GM04504 (cell line): ENCODE measurements around the gene EPB41L4B.
"Not testable (repeated sequence)": the region's sequence is repeated elsewhere in the genome, so short reads cannot be mapped to it uniquely, and the experiment has no call there.

Source experiments
- DNase-seq: peaks from one replicate; pipeline ENCODE4 v3.0.0-alpha.2; 2012; ENCODE audit warnings: low read depth

Gene EPB41L4B

DNA sequence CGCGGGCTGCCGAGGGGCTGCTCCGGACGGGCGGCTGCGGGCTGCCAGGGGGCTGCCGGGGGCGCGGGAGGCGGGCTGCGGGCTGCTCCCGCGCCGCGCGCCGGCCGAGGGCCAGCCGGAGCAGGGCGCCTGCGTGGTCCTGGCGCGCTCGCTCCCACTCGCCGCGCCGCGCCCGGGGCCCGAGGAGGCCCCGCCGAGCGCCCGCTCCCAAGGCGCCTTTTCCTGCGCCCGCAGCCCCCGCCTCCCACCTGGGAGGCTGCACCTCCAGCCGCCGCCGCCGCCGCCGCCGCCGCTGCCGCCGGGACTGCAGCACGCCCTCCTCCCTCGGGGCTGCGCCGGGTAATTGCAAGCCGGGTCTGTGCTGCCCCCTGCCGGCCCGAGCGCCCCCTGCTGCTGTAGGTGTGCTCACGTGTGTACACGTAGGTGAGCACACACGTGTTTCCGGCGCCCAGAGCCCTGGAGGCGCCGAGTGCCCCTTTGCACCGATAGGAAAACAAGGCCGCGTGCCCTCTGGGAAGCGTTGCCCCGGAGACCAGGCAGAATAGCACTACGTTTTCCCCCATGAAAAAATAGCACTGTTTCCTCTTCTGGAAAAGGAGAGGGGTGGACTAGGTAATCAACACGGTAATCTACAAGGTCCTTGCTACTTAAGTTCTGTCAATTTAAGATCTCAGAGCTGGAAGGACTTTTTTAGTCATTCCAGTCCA is at the start of gene EPB41L4B:
TSS of gene EPB41L4B (minus strand) at position 318 of the 707 bp plus-strand sequence. CDS start 613 bp downstream, outside the sequence.
- DNase-seq = peak; percentile 35

DNA sequence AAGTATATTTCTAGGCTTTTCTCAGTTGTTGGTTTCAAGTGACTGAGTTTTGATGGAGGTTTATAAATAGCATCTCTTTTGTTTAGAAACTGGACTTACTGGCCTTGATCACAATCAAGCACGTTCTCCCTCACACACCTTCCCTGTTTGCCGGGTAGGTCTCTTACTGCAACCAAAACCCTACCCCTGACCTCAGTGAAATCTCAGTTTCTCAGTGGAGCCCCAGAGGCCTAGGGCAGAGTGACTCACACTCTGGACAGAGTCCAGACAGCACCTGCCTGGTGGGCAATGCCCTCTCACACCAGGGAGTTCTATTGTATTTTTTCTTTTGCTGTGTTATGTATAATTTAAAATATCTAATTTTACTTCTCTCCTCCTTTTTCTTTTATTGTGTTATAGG is 48.4 kb upstream of the EPB41L4B start:
- DNase-seq = no peak

DNA sequence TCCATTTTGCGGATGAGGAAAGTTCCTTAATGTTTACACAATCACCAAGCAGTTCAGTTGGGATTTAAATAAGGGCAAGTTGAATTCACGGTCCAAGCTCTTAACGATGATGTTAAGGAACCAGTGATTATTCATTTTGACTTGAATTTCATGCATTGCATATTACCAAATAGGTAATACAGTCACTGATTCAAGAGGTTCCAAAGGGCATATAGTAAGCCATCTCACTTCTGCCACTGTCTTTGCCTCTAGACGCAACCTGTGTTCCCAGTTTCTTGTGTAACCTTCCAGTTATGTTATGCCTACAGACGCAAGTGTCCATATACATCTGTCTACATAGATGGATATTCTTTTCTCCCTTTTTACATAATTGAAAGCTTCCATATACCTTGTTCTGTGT is 39.9 kb upstream of the EPB41L4B start:
- no peak for DNase-seq

DNA sequence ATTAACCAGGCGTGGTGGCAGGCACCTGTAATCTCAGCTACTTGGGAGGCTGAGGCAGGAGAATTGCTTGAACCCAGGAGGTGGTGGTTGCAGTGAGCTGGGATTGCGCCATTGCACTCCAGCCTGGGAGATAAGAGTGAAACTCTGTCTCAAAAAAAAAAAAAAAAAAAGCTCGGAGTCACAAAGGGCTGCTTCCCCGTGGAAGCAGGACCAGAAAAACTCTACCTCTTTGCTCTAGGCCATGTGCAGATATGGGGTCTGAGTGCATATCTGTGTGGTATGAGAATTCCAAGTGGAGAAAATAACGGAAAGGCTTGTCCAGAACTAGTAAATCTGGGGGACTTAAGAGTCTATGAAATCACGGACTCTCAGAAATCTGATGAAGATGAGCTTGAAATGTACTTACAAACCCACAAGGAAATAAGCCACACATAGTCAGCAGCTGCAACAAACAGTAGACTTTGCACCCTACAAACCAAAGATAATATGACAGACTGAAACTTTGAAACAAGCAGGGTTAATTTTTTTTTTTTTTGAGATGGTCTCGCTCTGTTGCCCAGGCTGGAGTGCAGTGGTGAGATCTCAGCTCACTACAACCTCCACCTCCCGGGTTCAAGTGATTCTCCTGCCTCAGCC is 38.2 kb upstream of the EPB41L4B start:
- DNase-seq = not testable (repeated sequence)

DNA sequence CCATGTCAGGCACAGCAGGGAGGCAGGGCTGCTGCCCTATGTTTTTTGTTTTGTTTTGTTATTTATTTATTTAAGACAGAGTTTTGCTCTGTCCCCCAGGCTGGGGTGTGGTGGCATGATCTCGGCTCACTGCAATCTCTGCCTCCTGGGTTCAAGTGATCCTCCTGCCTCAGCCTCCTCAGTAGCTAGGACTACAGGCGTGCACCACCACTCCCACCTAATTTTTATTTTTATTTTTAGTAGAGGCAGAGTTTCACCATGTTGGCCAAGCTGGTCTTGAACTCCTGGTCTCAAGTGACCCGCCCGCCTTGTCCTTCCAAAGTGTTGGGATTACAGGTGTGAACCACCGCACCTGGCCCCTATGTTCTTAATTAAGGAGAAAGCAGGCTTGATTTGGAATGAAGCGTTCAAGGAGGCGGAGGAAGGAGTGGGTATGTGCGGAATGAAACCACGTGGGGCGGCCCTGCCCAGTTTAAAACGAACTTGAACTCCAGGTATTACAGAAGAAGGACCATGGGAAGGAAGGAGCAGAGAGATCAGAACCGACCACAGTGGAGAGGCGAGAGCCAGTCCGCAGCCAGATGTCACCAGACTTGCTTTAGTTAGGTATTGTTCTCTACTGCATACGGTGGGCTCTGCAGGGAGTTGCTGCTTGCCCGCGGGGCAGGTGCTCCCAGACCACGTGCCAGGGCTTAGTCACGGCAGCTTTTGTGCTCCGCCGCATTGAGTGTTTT is 34.9 kb upstream of the EPB41L4B start:
- no peak for DNase-seq

DNA sequence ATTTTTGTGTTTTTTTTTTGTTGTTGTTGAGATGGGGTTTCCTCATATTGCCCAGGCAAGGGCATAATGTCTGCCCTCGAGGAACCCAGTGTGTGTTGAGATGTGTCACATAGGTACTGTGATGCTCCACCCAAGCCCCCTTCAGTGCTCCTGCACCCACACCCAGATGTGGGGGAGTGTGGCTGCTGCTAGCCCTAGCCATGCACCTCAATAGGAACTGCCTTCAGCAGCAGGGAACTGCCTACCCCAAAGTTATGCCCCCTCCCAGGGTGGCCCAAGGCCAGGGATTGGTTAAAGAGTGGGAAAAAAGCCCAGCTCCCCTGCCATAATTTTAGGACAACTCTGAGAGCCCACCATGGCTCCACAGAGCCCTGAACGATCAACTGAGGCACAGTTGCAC is 33.3 kb upstream of the EPB41L4B start:
- DNase-seq = no peak

DNA sequence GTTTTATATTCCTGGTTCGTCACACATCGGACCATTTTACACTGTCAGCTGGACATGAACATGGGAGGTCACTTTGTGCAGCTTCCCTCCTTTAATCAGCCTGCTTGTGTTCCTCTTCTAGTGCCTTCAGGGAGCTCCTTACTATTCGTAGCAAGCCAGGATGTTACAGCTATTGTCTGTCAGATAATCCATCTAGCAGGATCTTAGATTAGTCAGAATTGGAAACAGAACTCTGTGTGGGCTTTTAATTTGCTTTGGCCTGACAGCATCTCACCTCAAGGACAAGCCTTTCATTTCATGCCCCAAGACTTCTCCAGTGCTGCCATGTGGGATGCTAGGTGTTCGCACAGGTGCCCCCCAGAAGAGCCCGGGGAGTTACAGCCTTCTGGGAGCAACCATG is 30.2 kb upstream of the EPB41L4B start:
- DNase-seq = no peak

DNA sequence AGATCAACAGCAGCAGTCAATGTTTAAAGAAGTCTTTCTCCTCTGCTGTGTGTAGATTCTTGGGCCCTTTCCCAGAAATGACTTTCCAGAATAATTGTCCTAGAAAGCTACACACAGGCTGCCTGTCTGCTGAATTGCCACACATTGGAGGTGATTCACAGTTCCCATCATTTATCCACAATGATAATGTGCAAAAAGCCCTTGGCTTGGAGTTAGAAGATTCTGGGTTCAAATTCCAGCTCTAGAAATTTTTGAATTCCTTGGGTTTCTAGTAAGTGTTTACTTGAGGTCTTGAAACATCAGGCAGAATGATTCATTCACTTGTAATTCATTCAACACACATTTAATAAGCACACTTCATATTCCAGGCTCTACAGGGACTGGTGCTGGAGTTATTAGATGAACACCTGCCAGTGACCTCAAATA is 28.6 kb upstream of the EPB41L4B start:
- peak; percentile 75 for DNase-seq

DNA sequence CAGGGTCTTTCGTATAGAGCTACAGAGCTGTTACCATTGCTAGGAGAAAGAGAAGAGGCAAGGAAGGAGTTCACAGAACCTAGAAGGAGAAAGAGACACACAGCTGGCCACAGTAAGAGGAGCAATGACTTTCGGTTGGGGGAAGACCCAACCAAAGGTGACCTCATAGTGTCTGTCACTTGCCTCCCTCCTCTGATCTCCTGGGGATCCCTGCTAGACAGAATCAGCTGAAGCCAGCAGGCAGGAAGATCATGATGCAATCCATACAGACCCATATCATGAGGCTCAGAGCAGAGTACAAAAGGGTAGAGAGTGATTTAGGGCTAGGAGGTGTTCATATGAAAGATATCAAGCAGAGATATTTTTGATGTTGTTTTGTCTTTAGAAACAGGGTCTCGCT is 26.0 kb upstream of the EPB41L4B start:
- no peak for DNase-seq

DNA sequence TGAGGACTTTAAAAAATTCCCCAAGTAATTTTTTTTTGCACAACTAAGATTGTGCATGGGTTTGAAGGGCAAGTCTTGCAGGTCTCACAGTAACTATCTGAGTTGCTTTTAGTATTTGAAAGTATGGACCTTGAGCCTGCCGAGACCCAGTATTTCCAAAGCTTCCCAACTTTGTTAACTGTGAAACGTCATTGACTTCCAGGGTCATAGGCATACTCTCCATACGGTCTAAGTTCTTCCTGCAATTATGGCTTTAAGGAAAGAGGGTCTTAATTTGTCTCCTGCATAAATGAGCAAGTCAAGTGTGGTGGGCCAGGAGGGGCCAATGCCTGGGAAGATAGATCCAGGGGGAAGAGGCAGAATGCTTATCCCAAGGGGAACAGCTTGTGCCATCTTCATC is 24.0 kb upstream of the EPB41L4B start:
- DNase-seq = no peak

DNA sequence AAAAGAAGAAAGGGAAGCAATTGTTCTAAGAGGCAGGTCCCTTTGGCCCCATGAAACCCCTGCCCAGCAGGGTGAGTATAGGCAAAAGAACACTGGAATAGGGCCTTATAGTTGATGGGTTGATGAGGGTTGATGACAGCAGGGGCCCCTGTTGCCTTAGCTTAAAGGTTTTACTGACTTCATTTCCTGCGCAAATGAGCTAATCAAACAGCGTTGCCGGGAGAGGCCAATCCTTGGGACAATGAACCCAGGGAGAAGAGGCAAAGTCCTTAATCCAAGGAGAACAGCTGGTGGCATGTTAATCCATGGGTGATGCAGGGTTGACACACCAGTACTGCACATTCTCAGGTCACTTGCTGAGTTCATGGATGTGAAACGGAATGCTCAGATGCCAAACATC is 22.0 kb upstream of the EPB41L4B start:
- no peak for DNase-seq

DNA sequence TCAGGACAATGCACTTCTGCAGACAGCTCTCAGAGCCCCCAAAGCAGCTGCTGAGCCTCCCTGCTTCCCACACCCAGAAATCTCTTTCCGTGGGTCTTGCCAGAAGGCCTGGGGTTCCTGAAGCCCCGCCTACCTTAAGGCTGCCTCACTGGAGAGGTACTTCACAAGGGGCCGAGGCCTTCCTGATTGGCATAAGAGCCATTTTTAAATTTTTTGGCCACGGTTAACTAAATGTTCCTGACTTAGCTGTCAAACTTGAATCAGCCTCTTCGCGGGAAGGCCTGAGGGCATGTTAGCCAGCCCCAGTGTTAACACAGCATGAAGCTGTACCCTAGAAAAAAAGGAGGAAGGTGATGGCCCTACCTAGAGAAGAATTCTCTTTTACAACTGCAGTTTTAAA is 20.7 kb upstream of the EPB41L4B start:
- DNase-seq = no peak

DNA sequence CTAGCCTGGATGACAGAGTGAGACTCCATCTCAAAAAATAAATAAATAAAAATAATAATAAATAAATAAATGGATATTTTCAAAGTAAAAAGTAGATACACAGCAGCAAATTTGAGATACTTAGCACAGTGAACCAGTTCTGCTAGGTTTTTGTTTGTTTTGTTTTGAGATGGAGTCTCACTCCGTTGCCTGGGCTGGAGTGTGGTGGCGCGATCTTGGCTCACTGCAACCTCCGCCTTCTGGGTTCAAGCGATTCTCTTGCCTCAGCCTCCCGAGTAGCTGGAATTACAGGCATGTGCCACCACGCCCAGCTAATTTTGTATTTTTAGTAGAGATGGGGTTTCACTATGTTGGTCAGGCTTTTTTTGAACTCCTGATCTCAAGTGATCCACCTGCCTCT is 20.1 kb upstream of the EPB41L4B start:
- not testable (repeated sequence) for DNase-seq

DNA sequence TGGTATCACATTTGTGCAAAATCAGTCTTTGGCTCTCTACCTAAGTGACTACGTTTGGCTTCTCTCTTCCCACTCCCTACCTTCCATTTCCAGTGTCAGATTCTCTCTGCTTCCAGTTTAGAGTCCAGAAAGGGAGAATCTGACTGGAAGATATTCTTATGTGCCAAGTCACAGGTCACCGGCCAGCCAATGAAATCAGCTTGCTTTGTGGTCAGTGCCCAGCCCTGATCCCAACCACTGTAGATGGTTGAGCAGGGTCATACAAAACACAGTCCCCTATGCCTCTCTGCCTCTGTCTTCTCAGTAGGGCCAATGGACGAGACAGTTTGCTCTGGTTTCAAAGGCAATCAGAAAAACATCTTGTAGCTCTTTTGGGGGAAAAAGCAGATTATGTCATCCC is 15.6 kb upstream of the EPB41L4B start:
- no peak for DNase-seq

DNA sequence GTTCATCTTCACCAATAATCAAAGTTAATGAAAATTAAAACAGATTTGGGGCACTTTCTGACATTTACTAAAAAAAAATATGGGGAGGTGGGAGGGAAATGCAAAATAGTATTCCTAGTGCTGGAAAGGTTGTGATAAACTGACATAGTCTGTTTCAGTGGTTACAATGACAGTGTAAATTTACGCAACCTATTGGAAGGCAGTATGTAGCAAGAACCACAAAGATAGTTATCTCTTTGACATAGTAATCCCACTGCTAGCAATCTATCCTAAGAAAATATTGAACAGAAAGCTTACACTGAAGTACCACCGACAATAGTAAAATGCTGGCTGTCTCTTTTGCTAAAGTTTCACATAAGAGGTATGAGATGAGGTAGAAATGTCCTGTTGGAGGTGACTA is 15.1 kb upstream of the EPB41L4B start:
- no peak for DNase-seq

DNA sequence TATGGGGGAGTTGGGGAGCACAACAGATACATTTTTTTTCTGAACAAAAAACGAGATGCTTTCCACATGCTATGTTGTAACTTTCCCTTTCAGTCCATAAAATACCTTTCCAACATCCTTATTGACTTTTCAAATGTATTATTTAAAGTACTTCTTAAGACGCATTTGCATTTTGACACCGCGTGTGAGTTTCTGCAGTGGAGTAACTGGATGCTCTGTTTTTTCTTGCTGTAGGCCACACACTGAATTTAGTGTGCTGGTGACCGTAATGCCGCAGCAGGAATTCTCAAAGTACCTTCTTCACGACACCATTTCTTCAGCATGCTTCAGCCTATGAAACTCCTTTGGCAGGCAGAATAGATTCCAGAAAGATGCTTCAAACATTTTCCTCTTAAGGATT is 14.3 kb upstream of the EPB41L4B start:
- no peak for DNase-seq

DNA sequence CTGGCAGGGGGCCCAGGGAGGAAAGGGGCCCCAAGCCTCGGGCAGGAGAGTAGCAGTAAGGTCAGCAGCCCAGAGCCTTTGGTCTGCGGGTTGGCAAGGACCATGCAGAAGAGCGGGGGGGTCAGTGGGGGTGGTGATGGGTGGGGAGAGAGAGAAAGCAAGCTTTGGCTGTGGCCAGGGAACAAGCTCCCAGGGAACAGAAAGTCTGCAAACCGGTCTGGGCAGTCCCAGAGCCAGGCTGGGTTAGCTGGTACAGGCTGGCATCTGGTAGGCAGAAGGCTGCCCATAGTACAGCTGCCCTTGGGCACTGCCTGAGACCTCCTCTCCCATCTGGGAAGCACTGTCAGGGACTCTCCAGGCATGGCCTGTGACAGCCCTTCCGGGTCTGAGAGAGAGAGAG is 10.5 kb upstream of the EPB41L4B start:
- DNase-seq = no peak

DNA sequence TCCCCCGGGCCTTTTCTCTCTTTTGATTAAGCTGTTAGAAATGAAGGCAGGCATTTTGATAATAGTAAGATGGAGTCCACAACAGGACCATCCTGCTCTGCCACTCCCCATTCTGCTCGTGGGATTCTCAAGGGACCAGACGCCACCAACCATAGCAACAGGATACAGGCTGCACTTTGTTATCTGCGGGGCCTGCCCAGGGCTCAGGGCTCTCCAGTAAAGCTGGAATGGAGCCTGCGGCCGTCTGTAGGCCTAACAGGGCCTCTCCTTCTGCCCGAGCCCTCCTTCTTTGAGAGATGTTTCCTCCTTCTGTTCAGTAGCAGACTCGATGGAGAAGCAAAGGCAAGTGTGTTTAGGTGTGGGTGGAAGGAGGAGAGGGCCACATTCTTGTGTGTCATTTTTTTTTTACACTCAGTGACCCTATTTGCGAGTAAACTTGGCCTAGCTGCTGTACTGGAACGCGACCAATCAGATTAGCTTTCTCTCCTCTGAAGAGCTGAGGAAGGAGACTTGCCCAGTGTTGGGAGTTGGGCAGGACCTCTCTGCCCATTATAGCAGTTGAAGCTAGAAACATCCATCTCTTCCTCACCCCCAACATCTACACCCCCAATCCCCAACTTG is 8.9 kb upstream of the EPB41L4B start:
- DNase-seq = no peak

DNA sequence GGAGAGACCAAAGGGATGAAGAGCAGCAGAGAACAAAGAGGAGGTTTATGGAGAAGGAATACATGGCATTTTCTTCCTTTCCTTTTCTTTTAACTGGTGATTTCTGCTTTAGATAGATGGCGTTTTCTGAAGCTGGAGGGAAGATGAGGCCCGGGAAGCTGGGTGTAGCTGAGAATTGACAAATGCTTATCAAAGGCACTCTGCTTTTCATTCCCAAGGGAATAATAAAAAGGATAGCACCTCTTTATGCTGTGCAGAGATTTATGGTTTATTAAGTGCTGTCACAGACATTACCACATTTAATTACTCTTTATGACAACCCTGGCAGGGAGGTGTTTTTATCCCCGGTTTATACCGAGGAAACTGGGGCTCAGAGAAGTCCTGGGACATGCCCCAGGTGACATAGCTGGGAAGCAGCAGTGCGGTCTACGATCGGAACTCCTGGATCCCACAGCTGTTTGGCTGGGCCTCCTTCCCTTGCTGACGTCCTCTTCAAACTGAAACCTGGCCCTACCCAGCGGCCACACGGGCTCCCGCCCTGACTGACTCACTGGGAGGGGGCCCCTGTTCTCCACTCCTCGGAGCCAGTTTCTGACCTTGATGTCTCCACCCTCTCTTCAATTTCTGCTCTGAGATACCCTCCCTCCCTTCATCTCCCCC is 8.2 kb upstream of the EPB41L4B start:
- no peak for DNase-seq

DNA sequence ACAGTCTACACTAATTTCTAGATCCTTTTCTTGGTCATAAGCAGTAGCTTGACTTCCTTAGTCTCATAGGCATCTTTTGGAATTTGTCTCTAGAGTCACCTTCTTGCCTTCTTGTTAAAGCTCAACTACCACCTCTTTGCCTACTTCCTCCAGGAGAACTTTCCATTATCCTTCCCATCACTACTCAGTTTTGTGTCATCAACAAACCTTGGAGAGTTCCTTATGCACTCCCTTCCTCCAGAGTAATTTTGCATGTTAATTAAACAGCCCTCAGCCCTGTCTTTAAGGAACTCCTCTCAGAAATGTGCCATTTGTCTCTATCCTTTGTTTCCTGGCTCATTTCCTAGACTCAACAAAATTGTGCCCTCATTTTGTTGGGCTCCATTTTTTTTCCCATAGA is 4.2 kb upstream of the EPB41L4B start:
- no peak for DNase-seq

DNA sequence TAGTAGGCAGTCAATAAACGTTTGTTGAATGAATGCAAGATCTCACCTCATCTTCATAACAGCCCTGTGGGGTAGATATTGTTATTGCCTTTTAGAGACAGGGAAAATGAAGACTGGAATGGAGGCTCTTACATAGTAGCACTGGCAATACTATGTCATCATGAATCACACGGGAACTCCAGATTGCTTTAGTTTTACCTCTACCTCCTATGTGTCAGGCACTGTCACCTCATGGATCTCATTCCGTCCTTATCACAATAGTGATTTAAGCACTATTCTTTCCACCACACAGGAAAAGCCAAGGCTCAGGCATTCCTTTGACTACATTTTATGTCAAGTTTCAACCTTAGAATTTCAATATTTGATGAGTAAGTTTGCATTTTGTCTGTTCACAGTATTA is 2.9 kb upstream of the EPB41L4B start:
- DNase-seq = no peak

DNA sequence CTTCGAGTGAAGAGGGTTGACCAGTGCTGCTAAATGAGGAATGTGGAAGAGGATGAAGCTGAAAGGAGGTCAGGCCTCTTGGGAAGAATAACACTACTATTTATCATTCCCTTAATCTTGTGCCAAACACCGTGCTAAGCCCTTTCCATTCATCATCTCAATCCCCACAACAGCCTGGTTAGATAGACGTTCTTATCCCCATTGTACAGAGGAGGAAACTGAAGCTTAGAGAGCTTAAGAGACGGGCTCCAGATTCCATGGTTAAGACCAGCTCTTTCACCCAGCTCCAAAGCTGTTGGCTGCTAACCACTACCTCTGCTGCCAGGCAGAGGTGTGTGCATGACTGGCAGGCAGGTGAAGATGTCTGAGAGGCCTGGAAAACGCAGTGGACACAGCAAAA is 868 bp upstream of the EPB41L4B start:
- no peak for DNase-seq
